NCI-H1105 (cell line): ENCODE results near the gene PIEZO1.

ENCODE experiments used
- DNase-seq: peaks from one replicate; lab custom pipeline; 2025; lab: John Stamatoyannopoulos, UW

PIEZO1 gene

DNA sequence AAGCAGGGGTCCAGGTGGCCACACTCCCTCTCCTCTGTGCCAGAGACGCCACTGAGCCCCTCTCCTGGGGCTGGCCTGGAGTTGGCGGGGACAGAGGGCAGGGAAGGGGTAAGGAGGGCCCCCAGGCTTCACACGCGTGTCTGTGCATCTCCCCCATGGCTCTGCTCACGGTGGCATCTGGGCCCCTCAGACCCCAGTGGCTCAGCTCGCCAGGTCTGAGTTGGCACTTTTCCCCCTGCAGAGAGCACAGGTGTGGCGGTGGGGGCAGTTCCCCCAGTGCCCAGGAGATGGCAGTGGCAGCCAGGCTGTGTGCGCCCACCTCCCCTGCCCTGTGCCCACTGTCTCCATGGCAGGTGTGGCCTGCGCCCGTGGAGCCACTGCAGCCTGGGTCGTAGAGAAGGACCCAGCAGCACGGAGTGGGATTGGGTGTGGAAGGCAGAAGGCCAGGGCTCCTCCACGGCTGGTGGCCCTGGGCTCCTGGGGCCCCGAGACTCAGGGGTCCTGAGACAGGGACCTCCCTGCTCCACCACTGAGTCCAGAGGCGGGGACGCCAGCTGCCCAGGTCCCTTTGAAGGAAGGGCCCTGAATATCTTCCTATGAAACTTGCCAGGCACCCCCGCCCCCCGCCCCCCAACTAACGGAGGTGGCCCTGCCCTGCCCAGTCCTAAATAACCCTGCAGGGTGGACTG is 31.0 kb upstream of the PIEZO1 start:
- DNase-seq: no peak

GRCh38 chr16:88815227-88815626 is 30.2 kb upstream of the PIEZO1 start:
- DNase-seq: no peak

DNA sequence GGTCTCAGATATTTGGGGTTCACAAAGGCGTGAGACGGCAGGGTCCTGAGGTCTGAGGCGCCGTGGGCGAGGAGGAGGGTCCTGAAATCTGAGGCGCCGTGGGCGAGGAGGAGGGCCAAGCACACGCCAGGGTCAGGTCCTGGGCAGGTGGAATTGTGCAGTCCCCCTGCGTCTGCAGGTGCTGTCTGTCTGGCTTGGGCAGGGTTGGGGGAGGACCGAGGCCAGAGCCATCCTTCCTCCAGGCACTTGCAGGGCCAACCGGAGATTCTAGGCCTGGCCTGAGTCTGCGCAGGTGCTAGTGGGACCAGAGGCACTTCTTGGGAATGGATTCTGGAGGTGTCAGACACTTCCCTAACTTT is 29.1 kb upstream of the PIEZO1 start:
- DNase-seq: no peak

DNA sequence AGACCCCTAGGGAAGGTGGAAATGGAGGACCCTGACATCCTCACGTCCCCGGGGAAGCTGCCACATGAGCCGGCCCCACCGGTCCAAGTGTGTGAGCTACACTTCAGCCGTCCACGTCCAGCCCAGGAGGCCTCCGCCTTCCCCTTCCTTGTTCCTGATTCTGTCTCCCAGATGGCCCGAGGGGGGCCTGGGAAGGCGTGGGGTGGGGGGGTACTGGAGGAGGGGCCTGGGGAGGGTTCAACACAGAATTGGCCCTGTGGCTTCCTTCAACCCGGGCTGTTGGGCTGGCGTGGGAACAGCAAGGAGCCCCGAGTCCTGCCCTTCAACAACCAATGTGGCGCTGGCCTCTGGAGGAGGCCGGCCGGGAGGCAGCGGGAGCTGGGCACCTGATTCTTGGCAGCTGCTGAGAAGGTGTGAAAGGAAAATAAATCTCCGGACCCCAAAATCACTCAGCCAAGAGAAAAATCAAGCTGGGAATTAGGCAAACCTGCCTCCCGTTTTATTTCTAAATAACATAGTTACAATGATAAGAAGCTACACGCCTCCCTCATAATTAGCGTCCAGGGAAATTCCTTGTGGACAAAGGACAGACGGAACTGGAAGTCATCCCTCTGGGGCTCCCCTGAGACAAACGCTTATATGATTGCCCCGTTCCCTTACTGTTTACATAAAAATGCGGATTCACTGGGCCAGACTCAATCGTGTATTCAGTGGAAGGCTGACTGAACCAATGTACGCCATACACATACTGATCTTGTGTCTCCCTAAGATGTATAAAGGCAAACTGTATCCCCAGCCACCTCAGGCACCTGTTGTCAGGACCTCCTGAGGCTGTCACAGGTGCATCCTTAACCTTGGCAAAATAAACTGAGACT is 28.5 kb upstream of the PIEZO1 start:
- no peak for DNase-seq

GRCh38 chr16:88812513-88813268 is 27.7 kb upstream of the PIEZO1 start:
- DNase-seq: no peak

DNA sequence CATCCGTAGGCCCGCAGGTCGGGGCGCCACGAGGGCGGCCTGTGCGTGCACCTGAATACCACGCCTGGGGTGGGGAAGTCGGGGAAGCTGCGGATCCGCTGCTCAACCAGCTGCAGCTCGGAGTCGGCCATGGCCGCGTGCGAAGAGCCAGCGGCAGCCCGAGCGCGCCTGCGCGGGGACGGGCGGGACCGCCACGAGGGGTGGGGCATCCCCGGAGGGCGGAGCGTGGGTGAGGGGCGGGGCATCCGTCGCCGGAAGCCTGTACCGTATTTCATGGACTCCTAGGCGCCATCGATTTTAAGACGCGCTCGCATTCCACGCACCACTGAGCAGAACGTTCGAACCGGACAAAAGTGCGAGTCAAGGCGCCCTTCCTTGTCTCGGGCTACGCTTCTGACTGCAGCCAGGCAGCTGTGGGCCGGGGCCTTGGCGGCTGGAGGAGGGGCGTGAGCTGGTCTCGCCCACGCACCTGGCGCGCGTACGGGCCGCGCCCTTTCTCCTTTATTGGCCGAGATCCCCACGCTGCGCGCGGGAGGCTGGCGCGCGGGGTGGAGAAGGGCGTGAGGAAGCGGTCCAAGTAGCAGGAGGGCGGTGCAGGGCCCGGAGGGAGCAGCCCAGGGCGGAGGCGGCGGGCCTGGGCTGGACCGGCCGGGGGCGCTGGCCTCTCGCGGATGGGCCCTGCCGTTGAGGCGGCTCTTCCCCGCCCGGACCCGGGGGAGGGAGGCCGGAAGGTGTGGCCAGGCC is 26.9 kb upstream of the PIEZO1 start, which contains the start of gene APRT:
TSS of gene APRT (minus strand) at position 160 of the 744 bp plus-strand sequence. CDS start at position 131, 29 bp downstream.
- DNase-seq: peak; percentile 36

DNA sequence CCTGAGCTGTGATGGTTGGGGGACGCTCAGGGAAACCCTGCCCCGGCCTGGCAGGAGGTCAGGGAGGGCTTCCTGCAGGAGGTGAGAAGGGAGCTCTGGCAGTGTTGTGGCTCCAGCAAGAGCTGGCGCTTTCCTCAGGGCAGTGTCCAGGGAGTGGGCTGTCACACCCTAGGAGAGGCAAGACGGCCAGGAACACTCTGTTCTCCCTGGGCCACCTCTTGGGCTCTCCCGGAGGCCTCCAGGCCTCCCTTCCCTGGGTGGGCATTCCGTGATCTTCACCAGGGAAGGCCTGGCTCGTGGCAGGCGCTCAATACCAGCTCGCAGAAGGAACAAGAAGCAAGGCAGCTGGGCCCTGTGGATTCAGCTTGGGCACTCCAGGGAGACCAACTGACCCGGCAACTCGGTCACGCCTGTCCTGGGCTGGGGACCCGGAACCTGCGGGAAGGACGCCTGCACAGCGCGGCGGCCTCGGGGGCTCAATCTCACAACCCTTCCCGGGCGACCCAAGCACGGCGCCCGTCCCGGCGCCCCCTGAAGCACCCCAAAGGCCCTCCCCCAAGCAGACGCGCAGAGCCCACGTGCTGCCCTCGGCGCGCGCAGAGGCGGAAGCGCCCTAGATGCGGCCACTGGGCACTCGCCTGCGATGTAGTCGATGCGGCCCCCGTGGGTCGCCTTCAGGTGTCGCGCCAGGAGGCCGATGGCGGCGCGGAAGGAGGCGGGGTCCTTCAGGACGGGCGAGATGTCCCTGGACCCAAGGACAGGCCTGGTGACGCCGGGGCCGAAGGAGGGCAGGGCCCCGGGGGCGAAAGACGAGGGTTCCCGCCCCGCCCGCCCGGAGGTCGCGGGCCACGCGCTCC is 26.1 kb upstream of the PIEZO1 start:
- DNase-seq: peak; percentile 52

DNA sequence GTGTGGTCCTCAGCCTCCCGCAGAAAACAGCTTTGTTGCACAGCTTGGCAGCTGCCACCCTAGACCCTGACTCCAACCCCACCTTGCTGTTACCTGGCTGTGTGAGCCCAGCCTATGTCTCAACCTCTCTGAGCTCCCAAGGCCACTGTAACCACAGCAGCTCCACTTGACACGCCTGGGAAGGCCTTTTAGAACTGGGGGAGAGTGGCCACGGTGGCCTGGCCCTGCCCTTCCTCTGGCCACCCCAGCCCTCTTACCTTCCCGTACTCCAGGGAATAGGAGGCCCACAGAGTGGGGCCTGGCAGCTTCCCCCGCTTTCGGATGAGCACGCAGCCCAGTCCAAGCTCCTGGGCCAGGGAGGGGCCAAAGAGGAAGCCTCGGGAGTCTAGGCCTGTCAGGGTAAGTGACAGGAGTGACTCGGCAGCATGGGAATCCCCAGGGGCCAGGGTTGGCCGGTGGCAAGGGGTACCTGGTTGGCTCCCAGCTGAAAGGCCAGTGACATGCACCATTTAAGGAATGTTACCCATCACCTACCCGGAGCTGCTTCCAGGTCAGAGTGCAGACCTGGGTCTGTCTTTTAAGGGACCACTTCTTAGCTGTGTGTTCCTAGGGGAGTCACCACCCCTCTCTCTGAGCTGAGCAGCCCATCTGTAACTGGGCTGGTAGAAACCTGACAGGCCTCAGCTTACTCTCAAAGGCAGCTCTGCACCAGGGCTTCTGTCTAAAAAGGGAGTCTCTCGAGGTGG is 25.3 kb upstream of the PIEZO1 start:
- no peak for DNase-seq

DNA sequence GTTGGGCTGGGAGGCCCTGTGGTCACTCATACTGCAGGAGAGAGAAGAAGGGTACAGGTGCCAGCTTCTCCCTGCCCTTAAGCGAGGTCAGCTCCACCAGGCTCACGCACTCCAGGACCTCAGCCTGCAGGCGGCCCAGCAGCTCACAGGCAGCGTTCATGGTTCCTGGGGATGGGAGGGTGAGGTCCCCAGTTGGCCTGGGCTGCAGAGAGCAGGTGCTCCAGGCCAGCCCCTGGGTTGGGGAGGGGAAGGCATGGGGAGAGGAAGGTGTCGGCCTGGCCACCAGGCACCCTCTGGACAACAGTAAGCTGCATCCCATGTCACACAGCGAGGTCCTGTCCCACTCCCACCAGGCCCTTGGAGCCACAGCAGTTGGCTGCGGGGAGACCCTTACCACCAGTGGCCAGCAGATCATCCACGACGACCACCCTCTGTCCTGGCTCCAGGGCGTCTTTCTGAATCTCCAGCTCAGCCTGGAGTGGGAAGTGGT is 24.7 kb upstream of the PIEZO1 start:
- DNase-seq: no peak

DNA sequence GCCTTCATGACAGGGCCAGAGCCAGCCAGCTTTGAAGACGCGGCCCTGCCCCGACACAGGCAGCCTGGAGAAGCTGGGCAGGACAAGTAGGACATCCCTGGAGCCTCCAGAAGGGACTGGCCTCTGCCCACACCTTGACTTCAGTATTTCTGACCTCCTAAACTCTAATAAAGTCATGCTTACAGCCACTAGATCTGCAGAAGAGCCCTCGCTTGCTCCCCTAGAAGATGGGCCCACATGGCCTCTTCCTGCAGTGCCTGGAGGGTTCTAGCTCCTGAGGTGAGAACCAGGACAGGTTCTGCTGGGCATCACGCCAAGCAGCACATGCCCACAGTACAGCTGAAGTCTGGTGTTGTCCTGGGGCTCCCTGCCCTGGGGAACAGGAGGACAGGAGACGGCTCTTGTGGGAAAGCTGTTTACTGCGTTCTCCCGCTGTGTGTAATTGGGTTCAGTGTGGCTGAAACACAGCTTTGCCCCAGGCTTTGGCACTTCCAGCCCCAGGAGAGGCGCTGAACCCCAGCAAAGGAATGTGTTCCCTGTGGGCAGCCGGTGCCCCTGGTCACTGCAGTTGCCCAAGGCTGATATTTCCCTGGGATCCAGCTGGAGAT is 24.2 kb upstream of the PIEZO1 start:
- DNase-seq: no peak

- DNase-seq: no peak
Observed at GRCh38 chr16:88807626-88808453, 22.8 kb upstream of the PIEZO1 start.

- DNase-seq: no peak
Observed at GRCh38 chr16:88807142-88807625, 22.2 kb upstream of the PIEZO1 start.

GRCh38 chr16:88806491-88807111 is 21.6 kb upstream of the PIEZO1 start:
- no peak for DNase-seq

DNA sequence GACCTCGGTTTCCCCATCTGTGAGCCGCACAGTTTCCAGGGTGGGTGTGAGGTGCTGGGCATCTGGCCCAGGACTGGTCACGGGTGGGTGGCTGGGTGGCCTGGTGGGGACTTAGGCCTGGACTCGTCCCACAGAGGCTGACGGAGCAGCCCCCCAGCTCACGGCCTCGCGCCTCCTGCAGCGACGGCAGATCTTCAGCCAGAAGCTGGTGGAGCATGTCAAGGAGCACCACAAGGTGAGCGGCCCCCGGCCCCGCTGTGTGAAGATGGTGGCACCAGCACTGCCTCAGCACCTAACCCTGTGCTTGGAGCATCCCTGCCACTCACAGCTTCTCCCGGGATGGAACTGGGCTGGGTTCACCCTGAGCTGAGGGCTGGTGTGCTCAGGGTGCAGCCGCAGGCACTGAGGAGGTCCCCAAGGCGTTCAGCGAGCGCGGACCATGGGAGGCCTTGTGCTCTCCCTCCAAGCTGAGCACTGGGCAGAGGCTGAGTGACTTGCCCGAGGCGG is 20.9 kb upstream of the PIEZO1 start:
- DNase-seq: no peak

- no peak for DNase-seq
Observed at GRCh38 chr16:88805340-88805715, 20.3 kb upstream of the PIEZO1 start.

- peak; percentile 37 for DNase-seq
Observed at GRCh38 chr16:88804552-88805339, 19.7 kb upstream of the PIEZO1 start.

- no peak for DNase-seq
Observed at GRCh38 chr16:88804173-88804551, 19.1 kb upstream of the PIEZO1 start.
